NCI-H345 treated with DMSO at 0.1 percent for 48 hours (cell line): ENCODE results near the gene EIF4A3.

Experiments used
- DNase-seq: peaks from one replicate; lab custom pipeline; 2025; ENCODE audit not compliant: unreplicated experiment; lab: John Stamatoyannopoulos, UW

EIF4A3 gene

DNA sequence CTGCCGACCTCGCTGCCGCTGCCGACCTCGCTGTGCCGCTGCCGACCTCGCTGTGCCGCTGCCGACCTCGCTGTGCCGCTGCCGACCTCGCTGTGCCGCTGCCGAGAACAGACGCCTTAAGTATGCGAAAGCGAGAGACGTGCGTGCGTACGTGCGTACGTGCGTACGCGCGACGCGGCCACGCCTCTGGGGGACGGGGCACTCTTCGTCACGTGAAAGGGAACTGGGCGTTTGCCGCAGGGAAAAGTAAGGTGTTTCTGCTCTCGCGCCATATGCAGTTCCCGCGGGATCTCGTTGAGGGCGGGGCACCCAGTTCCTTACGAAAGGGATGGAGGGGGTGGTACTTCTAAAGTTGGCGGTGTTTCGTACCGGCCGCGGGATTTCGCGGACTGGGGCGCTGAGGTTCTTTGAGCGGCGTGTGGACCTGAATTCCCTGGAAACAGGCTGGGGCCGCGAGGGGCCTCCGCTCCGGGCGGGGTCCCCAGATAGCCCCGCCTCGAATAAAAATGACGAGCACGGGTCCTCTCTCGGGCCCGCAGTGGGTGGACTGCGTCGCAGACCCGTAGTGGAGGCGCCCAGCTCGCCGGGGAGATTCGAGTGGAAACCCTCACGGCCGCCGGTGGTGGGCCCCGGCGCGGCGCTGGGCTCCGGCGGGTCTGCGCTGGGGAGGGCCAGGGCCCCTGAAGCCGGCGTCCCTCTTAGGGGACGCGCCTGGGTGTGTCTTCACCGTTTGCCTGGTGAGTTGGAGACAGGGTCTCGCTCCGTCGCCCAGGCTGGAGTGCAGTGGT is at the start of gene EIF4A3:
Gene EIF4A3 (minus strand): TSS at position 94 of the 788 bp plus-strand sequence. CDS start 167 bp downstream, outside the sequence.
- peak; percentile 97 for DNase-seq

DNA sequence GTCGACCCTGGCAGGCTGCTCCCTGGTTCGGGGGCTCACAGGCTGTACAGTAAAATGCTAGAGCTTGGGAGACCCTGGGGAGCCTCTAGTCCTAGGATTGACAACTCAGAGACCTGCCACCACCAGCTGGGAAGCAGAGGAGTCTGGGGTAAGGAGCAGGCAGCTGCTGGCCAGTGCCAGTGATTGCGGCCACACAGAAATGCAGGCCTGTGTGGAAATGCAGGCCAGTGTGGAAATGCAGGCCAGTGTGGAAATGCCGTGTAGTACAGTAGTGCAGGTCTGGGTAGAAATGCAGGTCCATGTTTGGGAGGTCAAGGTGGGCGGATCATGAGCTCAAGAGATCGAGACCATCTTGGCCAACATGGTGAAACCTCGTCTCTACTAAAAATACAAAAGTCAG is 49.7 kb upstream of the EIF4A3 start:
- DNase-seq: no peak

DNA sequence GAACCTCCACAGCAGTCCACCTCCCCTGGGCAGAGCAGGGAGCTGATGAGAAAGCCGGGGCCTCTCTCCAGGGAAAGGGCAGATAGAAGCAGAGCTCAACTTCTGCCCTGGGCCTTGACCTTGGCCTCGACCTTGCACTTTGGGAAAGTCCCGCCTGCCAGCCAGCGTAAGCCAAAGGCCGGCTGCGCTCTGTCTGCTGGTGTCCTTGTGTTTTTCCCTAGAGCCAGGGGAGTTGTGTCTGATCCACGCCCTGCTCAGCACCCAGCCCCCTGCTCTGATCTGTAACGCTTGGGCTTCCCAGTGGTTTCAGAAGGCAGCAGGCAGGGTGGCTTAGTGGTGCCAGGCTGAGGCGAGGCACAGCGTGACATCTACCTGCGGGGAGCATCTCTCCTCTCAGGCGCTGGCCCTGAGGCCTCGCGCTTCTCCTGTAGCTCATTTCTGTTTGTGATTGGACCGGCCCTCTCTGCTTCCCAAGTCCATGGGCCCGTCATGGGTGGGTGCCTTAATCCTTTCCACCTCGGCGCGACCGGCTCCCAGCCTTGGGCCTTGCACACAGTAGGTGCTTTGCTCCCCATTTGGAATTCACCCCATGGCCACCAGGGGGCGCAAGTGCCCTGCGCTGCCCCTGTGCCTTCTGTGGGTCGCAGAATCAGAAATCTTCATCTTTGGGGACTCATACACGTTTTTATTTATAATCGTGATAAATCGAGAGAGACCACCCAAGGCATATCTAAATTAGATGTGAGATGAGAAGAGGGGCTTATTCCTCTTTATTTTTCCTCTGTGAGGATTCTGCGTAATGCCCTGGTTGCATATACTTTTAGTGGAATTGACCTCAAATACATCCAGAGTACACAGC is 49.0 kb upstream of the EIF4A3 start:
- no peak for DNase-seq

DNA sequence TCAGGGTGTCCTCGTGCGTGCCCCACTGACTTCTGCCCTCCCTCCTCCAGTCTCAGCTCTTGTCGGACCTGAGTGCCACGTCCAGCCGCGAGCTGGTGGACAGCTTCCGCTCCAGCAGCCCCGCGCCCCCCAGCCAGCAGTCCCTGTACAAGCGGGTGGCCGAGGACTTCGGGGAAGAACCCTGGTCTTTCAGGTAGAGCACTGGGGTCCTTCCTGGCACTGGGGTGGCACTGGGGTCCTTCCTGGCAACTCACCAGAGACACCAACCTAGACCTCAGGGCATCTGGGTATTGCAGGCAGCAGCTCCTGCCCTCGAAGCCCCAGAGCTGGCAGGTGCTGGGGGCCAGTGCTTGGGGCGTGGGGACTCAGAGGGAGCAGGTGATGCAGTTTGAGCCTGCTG is 48.2 kb upstream of the EIF4A3 start:
- DNase-seq: no peak

DNA sequence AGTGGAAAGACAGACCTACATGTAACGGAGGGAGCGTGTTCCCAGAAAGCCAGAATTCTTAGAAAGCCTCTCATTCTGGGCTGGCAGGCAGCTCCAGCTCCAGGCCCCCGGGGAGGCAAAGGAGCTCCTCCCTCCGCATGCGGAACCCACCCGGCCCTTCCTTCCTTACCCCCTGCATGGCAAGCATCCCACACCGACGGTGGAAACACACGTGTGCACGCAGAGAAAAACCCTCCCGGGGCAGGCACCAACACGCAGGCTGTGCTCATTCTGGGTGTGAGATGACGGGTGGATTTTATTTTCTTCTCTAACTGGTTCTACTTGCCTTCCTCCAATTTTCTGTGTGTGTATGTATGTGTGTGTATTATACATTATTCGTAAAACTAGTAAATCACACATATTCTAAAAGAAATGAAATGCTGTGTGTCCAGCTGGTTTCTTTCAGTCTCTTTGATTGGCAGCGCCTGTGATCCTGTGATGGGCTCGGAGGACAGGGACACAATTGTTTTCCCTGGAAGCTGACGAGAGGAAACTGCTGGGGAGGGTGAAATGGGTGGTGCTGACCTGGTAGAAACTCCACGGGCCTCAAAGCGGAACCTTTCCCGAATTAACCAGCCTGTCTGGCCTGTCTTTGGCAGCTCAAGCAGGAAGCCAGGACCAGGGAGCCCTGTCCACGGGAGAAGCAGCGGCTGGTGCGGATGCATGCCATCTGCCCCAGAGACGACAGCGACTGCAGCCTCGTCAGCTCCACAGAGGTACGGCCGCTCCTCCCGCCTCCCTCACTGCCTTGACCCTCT is 45.1 kb upstream of the EIF4A3 start:
- no peak for DNase-seq

DNA sequence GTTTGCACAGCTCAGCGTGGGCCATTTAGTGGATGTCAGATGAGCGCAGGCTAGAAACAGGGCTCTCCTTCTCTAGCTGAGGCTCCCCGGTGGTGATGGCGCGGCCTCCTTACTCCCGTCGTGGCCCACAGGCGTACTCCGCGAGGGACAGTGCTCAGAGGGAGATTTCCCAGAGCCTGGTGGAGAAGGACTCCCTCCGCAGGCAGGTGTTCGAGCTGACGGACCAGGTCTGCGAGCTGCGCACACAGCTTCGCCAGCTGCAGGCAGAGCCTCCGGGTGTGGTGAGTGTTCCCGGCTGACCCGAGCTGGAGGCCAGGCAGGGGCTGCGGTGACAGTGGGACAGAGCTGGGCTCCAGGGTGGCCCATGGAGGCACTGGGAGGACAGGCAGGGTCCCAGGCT is 44.3 kb upstream of the EIF4A3 start:
- no peak for DNase-seq

DNA sequence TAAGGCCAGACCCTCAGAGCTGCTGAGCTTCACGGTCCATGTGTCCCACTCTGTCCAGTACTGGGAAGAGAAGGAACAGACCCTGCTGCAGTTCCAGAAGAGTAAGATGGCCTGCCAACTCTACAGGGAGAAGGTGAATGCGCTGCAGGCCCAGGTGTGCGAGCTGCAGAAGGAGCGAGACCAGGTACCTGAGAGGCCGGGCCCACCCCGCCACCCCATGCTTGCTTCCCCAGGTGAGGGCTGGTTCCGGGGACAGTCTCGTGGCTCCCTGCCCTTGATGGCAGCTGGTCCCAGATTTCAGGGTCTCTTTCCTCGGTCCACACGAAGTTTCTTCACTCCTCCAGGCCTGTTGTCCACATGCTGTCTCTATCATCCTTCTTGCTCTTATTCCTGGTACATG is 43.8 kb upstream of the EIF4A3 start:
- no peak for DNase-seq

DNA sequence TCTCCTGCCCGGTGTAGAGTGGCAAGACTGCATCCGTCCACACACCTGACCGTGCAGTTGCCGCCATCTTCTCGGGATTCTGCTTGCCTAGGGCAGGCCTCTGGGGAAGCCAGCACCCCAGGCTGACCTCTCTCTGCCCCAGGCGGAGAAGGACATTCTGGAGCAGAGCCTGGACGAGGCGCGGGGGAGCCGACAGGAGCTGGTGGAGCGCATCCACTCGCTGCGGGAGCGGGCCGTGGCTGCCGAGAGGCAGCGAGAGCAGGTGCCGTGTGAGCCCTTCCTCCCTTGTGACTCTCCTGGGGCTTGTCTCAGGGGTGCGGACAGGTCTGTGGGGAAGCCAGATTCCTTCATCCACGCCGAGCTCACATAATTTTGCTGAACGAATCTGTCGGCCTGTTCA is 42.7 kb upstream of the EIF4A3 start:
- no peak for DNase-seq

DNA sequence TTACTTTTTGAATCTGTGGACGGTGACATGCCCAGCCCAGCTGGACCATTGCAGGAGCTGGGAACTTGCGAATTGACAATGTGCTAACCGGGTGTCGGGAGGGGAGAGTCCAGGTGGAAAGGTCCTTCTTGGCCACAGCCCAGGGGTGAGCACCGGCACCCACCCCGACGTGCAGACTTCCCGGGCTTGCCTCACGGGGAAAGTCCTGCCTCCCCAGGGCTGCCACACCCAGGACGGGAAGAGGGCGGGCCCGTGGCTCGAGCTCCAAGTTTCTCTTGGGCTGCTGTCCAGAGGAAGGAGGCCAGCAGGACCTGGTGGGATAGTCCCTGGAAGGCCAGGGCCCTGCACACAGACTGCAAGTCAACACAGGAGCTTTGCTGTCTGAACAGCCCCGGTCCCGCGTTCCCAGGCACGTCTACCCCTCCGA is 40.6 kb upstream of the EIF4A3 start:
- DNase-seq: no peak

DNA sequence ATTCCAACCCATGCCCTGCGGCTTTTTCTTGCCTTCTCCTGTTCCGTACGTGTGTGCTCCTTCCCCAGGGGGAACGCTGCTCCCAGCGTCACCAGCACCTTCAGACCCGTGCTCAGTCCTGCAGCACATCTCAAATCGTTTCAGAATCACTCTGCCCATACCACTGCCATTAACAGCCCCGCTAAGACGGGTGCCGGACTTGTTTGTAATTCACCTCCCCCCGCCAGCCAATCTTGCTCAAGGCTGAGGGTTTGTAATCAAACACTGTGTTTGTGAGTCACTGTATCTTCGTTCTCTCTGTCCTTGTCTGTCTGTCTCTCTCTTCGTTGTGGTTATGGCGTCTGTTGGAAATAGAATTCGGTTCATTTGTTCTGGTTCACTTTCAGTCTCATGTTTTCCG is 40.2 kb upstream of the EIF4A3 start:
- DNase-seq: no peak

DNA sequence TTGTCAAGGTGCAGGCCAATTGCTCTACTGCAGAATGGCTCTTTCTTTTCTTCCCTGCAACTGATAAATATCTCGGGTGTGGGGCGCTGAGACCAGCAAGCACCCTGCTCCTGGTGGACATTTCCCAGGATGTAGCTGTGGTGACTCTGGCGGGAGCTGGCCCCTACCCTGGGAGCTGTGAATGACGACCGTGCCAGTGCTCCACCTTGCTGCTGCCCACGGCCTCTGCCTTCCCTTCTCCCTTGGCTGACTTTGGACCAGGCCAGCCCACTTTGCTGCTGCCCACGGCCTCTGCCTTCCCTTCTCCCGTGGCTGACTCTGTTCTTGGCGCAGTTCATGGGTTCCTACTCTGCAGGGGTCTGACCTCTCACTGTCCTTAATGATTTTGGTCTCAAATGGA is 39.0 kb upstream of the EIF4A3 start:
- DNase-seq: no peak

GRCh38 chr17:80184423-80184714 is 37.4 kb upstream of the EIF4A3 start:
- DNase-seq: no peak

DNA sequence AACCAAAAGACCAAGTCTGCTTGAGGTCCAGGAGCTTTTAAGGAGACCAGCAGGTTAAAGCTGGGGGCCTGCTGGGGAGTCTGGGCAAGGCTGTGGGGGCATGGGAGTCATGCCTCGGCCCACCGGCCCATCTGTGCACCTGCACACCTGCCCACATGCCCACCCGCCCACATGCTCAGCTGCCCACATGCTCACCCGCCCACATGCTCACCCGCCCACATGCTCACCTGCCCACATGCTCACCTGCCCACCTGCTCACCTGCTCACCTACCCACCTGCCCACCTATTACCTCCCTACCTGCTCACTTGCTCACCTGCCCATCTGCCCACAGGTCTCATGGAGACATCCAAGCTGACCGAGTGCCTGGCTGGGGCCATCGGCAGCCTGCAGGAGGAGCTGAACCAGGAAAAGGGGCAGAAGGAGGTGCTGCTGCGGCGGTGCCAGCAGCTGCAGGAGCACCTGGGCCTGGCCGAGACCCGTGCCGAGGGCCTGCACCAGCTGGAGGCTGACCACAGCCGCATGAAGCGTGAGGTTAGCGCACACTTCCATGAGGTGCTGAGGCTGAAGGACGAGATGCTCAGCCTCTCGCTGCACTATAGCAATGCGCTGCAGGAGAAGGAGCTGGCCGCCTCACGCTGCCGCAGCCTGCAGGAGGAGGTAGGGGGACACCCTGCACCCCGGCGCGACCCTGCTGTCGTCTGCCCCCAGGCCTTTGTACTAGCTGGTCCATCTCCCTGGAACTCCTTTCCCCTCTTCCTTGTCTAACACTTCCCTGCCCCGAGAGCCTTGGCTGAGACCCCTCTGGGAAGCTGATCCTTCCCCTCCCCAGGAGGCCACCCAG is 36.9 kb upstream of the EIF4A3 start:
- no peak for DNase-seq

- DNase-seq: no peak
Observed at GRCh38 chr17:80182845-80183223, 35.9 kb upstream of the EIF4A3 start.

GRCh38 chr17:80182118-80182844 is 35.4 kb upstream of the EIF4A3 start:
- no peak for DNase-seq

- DNase-seq: no peak
Observed at GRCh38 chr17:80181431-80181830, 34.5 kb upstream of the EIF4A3 start.

DNA sequence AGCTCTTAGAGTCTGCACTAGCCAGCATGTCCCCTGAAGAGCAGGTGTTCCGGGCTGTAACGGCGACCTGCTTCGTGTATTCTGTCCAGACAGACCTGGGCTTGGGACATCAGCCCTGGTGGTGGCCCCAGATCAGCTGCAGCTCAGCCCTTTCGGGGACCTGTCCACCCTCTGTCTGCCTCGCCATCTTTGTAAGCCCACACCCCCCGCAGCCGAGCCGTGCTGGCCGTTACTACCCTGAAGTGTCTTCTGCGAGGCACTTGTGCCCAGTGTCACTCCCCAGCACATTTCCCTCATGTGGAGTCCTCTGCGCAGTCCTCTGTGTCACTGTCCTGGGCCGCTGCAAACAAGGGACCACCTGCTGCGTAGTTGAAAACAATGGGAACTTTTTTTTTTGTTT is 33.3 kb upstream of the EIF4A3 start:
- DNase-seq: no peak

- DNase-seq: no peak
Observed at GRCh38 chr17:80177986-80178595, 31.2 kb upstream of the EIF4A3 start.

GRCh38 chr17:80176757-80177156 is 29.8 kb upstream of the EIF4A3 start:
- no peak for DNase-seq

- DNase-seq: no peak
Observed at GRCh38 chr17:80173916-80174315, 27.0 kb upstream of the EIF4A3 start.
